Jurkat, Clone E6-1 (cell line): ENCODE results near the gene ST3GAL6.

Source experiments
- DNase-seq: peaks from one replicate; pipeline ENCODE4 v3.0.0-alpha.2; 2011; ENCODE audit warnings: low read depth, low spot score
- H3K4me3 ChIP-seq: 2 replicates; pipeline ENCODE4 v1.5.1; 2011; ENCODE audit warnings: mild to moderate bottlenecking, low read length, control low read depth, moderate library complexity

The ST3GAL6 gene

GRCh38 chr3:98735761-98736269, 27.3 kb upstream of the ST3GAL6 start:
- DNase-seq = no peak
- no peak overlapping the region for H3K4me3 ChIP-seq

- H3K4me3 ChIP-seq = no peak overlapping the region
- no peak for DNase-seq
These were observed 25.8 kb upstream of the ST3GAL6 start for GRCh38 chr3:98737301-98737700.

- no peak overlapping the region for H3K4me3 ChIP-seq
- DNase-seq = no peak
These were observed 23.9 kb upstream of the ST3GAL6 start for GRCh38 chr3:98739266-98739665.

- H3K4me3 ChIP-seq = no peak overlapping the region
- no peak for DNase-seq
These were observed 22.8 kb upstream of the ST3GAL6 start for GRCh38 chr3:98740324-98740723.

GRCh38 chr3:98741121-98741716, 21.9 kb upstream of the ST3GAL6 start:
- no peak for DNase-seq
- H3K4me3 ChIP-seq = no peak overlapping the region

GRCh38 chr3:98743071-98743470, 20.1 kb upstream of the ST3GAL6 start:
- H3K4me3 ChIP-seq = no peak overlapping the region
- no peak for DNase-seq

GRCh38 chr3:98744283-98744682, 18.9 kb upstream of the ST3GAL6 start:
- H3K4me3 ChIP-seq = no peak overlapping the region
- no peak for DNase-seq

- H3K4me3 ChIP-seq = no peak overlapping the region
- no peak for DNase-seq
These were observed 17.4 kb upstream of the ST3GAL6 start for GRCh38 chr3:98745718-98746117.

GRCh38 chr3:98746122-98746521, 17.0 kb upstream of the ST3GAL6 start:
- H3K4me3 ChIP-seq = no peak overlapping the region
- no peak for DNase-seq

GRCh38 chr3:98746882-98747281, 16.3 kb upstream of the ST3GAL6 start:
- no peak for DNase-seq
- no peak overlapping the region for H3K4me3 ChIP-seq

- H3K4me3 ChIP-seq = no peak overlapping the region
- no peak for DNase-seq
These were observed 12.7 kb upstream of the ST3GAL6 start for GRCh38 chr3:98750276-98750919.

- DNase-seq = no peak
These were observed 8.7 kb upstream of the ST3GAL6 start for GRCh38 chr3:98754483-98754882.

GRCh38 chr3:98755601-98756000, 7.5 kb upstream of the ST3GAL6 start:
- DNase-seq = no peak
- H3K4me3 ChIP-seq = no peak overlapping the region

More at GRCh38 chr3:98754483-98754882, 8.7 kb upstream of the ST3GAL6 start:
- H3K4me3 ChIP-seq = no peak overlapping the region

GRCh38 chr3:98759629-98760028, 3.5 kb upstream of the ST3GAL6 start:
- H3K4me3 ChIP-seq = no peak overlapping the region

GRCh38 chr3:98761643-98762229, 1.4 kb upstream of the ST3GAL6 start:
- DNase-seq = no peak
- H3K4me3 ChIP-seq = no peak overlapping the region

More at GRCh38 chr3:98759629-98760028, 3.5 kb upstream of the ST3GAL6 start:
- DNase-seq = no peak

GRCh38 chr3:98763819-98764418, 779 bp downstream of the ST3GAL6 start:
- no peak overlapping the region for H3K4me3 ChIP-seq

GRCh38 chr3:98764472-98764884, 1.3 kb downstream of the ST3GAL6 start:
- no peak for DNase-seq

More at GRCh38 chr3:98763819-98764418, 779 bp downstream of the ST3GAL6 start:
- no peak for DNase-seq

GRCh38 chr3:98765721-98766120, 2.6 kb downstream of the ST3GAL6 start:
- DNase-seq = no peak
- no peak overlapping the region for H3K4me3 ChIP-seq

More at GRCh38 chr3:98764472-98764884, 1.3 kb downstream of the ST3GAL6 start:
- H3K4me3 ChIP-seq = no peak overlapping the region

GRCh38 chr3:98766924-98767323, 3.8 kb downstream of the ST3GAL6 start:
- H3K4me3 ChIP-seq = no peak overlapping the region
- DNase-seq = no peak

- H3K4me3 ChIP-seq = no peak overlapping the region
- DNase-seq = no peak
These were observed 5.8 kb downstream of the ST3GAL6 start for GRCh38 chr3:98768961-98769360.
